HL-60 (cell line): Measurements from ENCODE around the gene HCK.

Source experiments
- CTCF ChIP-seq: IDR thresholded peaks from one replicate; pipeline ENCODE4 v1.5.1; 2011; ENCODE audit warnings: low read length, control low read depth, inconsistent platforms; ENCODE audit not compliant: insufficient read depth
- GABPA ChIP-seq: IDR thresholded peaks from 2 replicates; pipeline ENCODE4 v1.6.1; 2012; ENCODE audit warnings: low read depth
- POLR2AphosphoS5 ChIP-seq: IDR thresholded peaks from 2 replicates; pipeline ENCODE4 v1.6.1; 2012; ENCODE audit warnings: low read depth
- REST ChIP-seq: IDR thresholded peaks from 2 replicates; pipeline ENCODE4 v1.6.1; 2012; ENCODE audit warnings: low read depth; ENCODE audit not compliant: insufficient replicate concordance

- TF ChIP-seq CTCF (no peak), POLR2AphosphoS5 (no peak), GABPA (no peak), REST (no peak)
Observed at GRCh38 chr20:32108814-32109391, 56.9 kb downstream of the HCK start.
